HCT116 (cell line): ENCODE measurements around the gene SSR2. TPM values are rescaled to one million over a fixed set of nuclear protein-coding genes. Genes with fewer than 3 reads are reported as not detected.

Experiments
- ATAC-seq: fragments of 200-7000 bp; cut with Tn5 transposase; 2 replicates; pipeline ENCODE4 v1.9.1; 2020; ENCODE audit warnings: mild to moderate bottlenecking, moderate library complexity
- BruUV-seq: library from RNA; stranded (reverse); fragments of 400-500 nt; replicated peaks from 2 replicates; lab custom pipeline; 2021; lab: Mats Ljungman, UMichigan
- CTCF ChIA-PET: fragments of 300-600 bp; sonication (Branson Sonifier 250); formaldehyde crosslinking; loops from one replicate; lab custom pipeline; 2021; ENCODE audit warnings: antibody characterized with exemption; lab: Charles Lee
- POLR2A ChIA-PET: fragments of 300-600, 350-600 bp; sonication (Branson Sonifier 250); formaldehyde crosslinking; loops from one replicate; lab custom pipeline; 2021; ENCODE audit warnings: antibody characterized with exemption; lab: Charles Lee
- RAD21 ChIA-PET, 2 experiments: fragments of 300-600 bp; sonication (Branson Sonifier 250); formaldehyde crosslinking; loops; one replicate each; lab custom pipeline; 2023; ENCODE audit warnings: low total read pairs in 2 of 2; ENCODE audit not compliant: uncharacterized antibody in 2 of 2, unreplicated experiment in 2 of 2, low non-redundant PET in 1 of 2; lab: Charles Lee
- DNase-seq: peaks from one replicate; pipeline ENCODE4 v3.0.0-alpha.2; 2010; ENCODE audit warnings: low read depth, low spot score
- H2AFZ ChIP-seq: fragments of 200-600 bp; shearing (Covaris generic), sonication (generic); 2 replicates; pipeline ENCODE4 v1.6.1; 2017; ENCODE audit warnings: low read depth, mixed run types, mixed read lengths, antibody characterized with exemption, low read length; ENCODE audit not compliant: poor library complexity, severe bottlenecking
- H3K27ac ChIP-seq: 2 replicates; pipeline ENCODE4 v1.5.1; 2012; ENCODE audit warnings: low read depth, low read length
- H3K27me3 ChIP-seq: fragments of 200-600 bp; sonication (generic); 2 replicates; pipeline ENCODE4 v1.6.1; 2016; ENCODE audit warnings: mixed run types, low read length, mixed read lengths; ENCODE audit not compliant: insufficient read depth
- H3K36me3 ChIP-seq, 2 experiments: fragments of 200-500 bp in 1 of 2; fragments of 200-600 bp in 1 of 2; sonication (Bioruptor generic) in 1 of 2; sonication (generic) in 1 of 2; 2 replicates each; pipeline versions ENCODE4 v1.5.1 to v1.6.1; 2014 to 2016; ENCODE audit warnings: low read length in 2 of 2, inconsistent platforms in 1 of 2, mixed read lengths in 1 of 2, mixed run types in 1 of 2; ENCODE audit not compliant: insufficient read depth in 2 of 2, control insufficient read depth in 1 of 2
- H3K4me1 ChIP-seq, 2 experiments: fragments of 200-600 bp in 1 of 2; sonication (generic) in 1 of 2; 2 replicates each; pipeline versions ENCODE4 v1.5.1 to v1.6.1; 2012 to 2017; ENCODE audit warnings: low read length in 2 of 2, inconsistent platforms in 1 of 2, mild to moderate bottlenecking in 1 of 2, mixed read lengths in 1 of 2, mixed run types in 1 of 2, moderate library complexity in 1 of 2; ENCODE audit not compliant: insufficient read depth in 2 of 2, control insufficient read depth in 1 of 2
- H3K4me2 ChIP-seq: fragments of 200-600 bp; sonication (generic); 2 replicates; pipeline ENCODE4 v1.6.1; 2017; ENCODE audit warnings: mixed run types, low read length, mixed read lengths
- H3K4me3 ChIP-seq, 2 experiments: fragments of 200-600 bp in 1 of 2; sonication (generic) in 1 of 2; replicated peaks in 1 of 2; 2 replicates each; pipeline ENCODE4 v1.5.1; 2011 to 2016; ENCODE audit warnings: low read length in 2 of 2, control low read depth in 1 of 2, low read depth in 1 of 2, mild to moderate bottlenecking in 1 of 2, mixed read lengths in 1 of 2, mixed run types in 1 of 2
- H3K79me2 ChIP-seq: fragments of 200-600 bp; sonication (generic); 2 replicates; pipeline ENCODE4 v1.6.1; 2017; ENCODE audit warnings: mild to moderate bottlenecking, mixed run types, low read length, moderate library complexity, mixed read lengths; ENCODE audit not compliant: insufficient read depth
- H3K9ac ChIP-seq: fragments of 200-600 bp; sonication (generic); 2 replicates; pipeline ENCODE4 v1.6.1; 2016; ENCODE audit warnings: low read length, mixed read lengths
- H3K9me2 ChIP-seq: fragments of 200-600 bp; sonication (generic), shearing (Covaris generic); 2 replicates; pipeline ENCODE4 v1.6.1; 2017; ENCODE audit warnings: mixed run types, mild to moderate bottlenecking, moderate library complexity; ENCODE audit not compliant: insufficient read depth
- H3K9me3 ChIP-seq, 2 experiments: fragments of 200-500 bp in 1 of 2; fragments of 200-600 bp in 1 of 2; sonication (Bioruptor generic) in 1 of 2; sonication (generic) in 1 of 2; 2 replicates each; pipeline ENCODE4 v1.6.1; 2014 to 2017; ENCODE audit warnings: low read length in 2 of 2, mixed read lengths in 2 of 2, inconsistent platforms in 1 of 2, low read depth in 1 of 2, mild to moderate bottlenecking in 1 of 2, mixed run types in 1 of 2, moderate library complexity in 1 of 2; ENCODE audit not compliant: control insufficient read depth in 1 of 2, insufficient read depth in 1 of 2
- H4K20me1 ChIP-seq: fragments of 200-600 bp; sonication (generic), shearing (Covaris generic); 2 replicates; pipeline ENCODE4 v1.6.1; 2017; ENCODE audit warnings: mixed run types, mild to moderate bottlenecking, moderate library complexity; ENCODE audit not compliant: insufficient read depth
- CBX3 ChIP-seq: IDR thresholded peaks from 2 replicates; pipeline ENCODE4 v1.6.1; 2012; ENCODE audit warnings: low read depth
- CEBPB ChIP-seq: IDR thresholded peaks from 2 replicates; pipeline ENCODE4 v1.6.1; 2012; ENCODE audit warnings: low read depth
- EGR1 ChIP-seq: IDR thresholded peaks from 2 replicates; pipeline ENCODE4 v1.6.1; 2012; ENCODE audit warnings: low read depth
- ELF1 ChIP-seq: IDR thresholded peaks from 2 replicates; pipeline ENCODE4 v1.6.1; 2012; ENCODE audit warnings: low read depth, borderline replicate concordance
- EZH2 ChIP-seq: fragments of 200-600 bp; sonication (generic); IDR thresholded peaks from 2 replicates; pipeline ENCODE4 v1.6.1; 2017; ENCODE audit warnings: antibody characterized with exemption, mixed run types
- POLR2AphosphoS5 ChIP-seq: IDR thresholded peaks from 2 replicates; pipeline ENCODE4 v1.6.1; 2011; ENCODE audit warnings: mild to moderate bottlenecking, low read depth, low read length, moderate library complexity
- RAD21 ChIP-seq: IDR thresholded peaks from 2 replicates; pipeline ENCODE4 v1.6.1; 2012; ENCODE audit warnings: low read depth, mild to moderate bottlenecking
- SP1 ChIP-seq: IDR thresholded peaks from 2 replicates; pipeline ENCODE4 v1.6.1; 2012; ENCODE audit warnings: low read depth
- SRF ChIP-seq: IDR thresholded peaks from 2 replicates; pipeline ENCODE4 v1.6.1; 2012; ENCODE audit warnings: low read depth
- TCF7L2 ChIP-seq: IDR thresholded peaks from 2 replicates; pipeline ENCODE4 v1.7.0; 2011; ENCODE audit warnings: borderline replicate concordance, inconsistent platforms; ENCODE audit not compliant: insufficient read depth, insufficient read length; ENCODE audit errors: extremely low read depth
- YY1 ChIP-seq: IDR thresholded peaks from 2 replicates; pipeline ENCODE4 v1.6.1; 2011; ENCODE audit warnings: low read length, low read depth, moderate library complexity, mild to moderate bottlenecking; ENCODE audit not compliant: insufficient replicate concordance; ENCODE audit errors: extremely low read depth
- ZFX ChIP-seq: fragments of 450-650 bp; IDR thresholded peaks from 2 replicates; pipeline ENCODE4 v1.6.1; 2017
- ZNF274 ChIP-seq: fragments of 200-500 bp; sonication (Bioruptor generic); IDR thresholded peaks from 2 replicates; pipeline ENCODE4 v1.6.1; 2014; ENCODE audit warnings: mild to moderate bottlenecking, low read depth, low read length, inconsistent platforms
- intact Hi-C: fragments of 100-400 bp; cut with micrococcal nuclease; formaldehyde crosslinking; loops from 2 replicates; pipeline ENCODE4 v1.10.0; 2022
- total RNA-seq: library from RNA; stranded (reverse); gene quantifications from one replicate; pipeline ENCODE4 v1.2.1, GENCODE V29; 2021; ENCODE audit not compliant: unreplicated experiment
- TF ChIP-seq, protein P1 (sequence below), 3 experiments: fragments of 200-600 bp in 1 of 3; sonication (generic) in 1 of 3; IDR thresholded peaks in 2 of 3; conservative IDR thresholded peaks in 1 of 3; 2 replicates each; pipeline ENCODE4 v1.5.1; 2012 to 2017; ENCODE audit warnings: low read depth in 2 of 3, low read length in 2 of 3, antibody characterized with exemption in 1 of 3, borderline replicate concordance in 1 of 3, control low read depth in 1 of 3, mild to moderate bottlenecking in 1 of 3, mixed read lengths in 1 of 3, mixed run types in 1 of 3, moderate library complexity in 1 of 3; ENCODE audit not compliant: insufficient read depth in 1 of 3
- TF ChIP-seq, protein P2 (sequence below): IDR thresholded peaks from 2 replicates; pipeline ENCODE4 v1.6.1; 2012
- TF ChIP-seq, protein P3 (sequence below): IDR thresholded peaks from 2 replicates; pipeline ENCODE4 v1.6.1; 2012; ENCODE audit warnings: low read depth
- TF ChIP-seq, protein P4 (sequence below): IDR thresholded peaks from 2 replicates; pipeline ENCODE4 v1.6.1; 2011; ENCODE audit warnings: mild to moderate bottlenecking, low read length, moderate library complexity; ENCODE audit not compliant: insufficient replicate concordance; ENCODE audit errors: extremely low read depth

SSR2 gene
- total RNA-seq, 1 experiment from 2014 or later, result 153 TPM

DNA sequence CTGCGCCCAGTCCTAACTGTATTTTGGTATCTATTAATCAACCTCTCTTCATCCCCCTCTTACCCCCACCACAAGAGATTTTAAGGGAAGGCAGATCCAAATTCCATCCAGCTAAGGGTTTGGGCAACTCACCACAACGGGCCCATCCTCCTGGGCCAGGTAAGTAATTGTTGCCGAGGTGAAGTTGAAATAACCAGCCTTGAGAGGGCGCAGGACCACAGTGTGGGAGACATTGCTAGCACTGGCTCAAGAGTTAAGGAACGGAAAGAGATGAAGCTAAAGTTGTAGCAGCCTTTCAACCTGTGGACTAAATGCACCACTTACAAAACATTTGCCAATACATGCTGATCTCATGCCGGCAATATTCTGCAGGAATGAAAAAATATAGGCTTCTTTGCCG is 5.9 kb downstream of the SSR2 start (continued):
- TF ChIP-seq, protein P1, sequence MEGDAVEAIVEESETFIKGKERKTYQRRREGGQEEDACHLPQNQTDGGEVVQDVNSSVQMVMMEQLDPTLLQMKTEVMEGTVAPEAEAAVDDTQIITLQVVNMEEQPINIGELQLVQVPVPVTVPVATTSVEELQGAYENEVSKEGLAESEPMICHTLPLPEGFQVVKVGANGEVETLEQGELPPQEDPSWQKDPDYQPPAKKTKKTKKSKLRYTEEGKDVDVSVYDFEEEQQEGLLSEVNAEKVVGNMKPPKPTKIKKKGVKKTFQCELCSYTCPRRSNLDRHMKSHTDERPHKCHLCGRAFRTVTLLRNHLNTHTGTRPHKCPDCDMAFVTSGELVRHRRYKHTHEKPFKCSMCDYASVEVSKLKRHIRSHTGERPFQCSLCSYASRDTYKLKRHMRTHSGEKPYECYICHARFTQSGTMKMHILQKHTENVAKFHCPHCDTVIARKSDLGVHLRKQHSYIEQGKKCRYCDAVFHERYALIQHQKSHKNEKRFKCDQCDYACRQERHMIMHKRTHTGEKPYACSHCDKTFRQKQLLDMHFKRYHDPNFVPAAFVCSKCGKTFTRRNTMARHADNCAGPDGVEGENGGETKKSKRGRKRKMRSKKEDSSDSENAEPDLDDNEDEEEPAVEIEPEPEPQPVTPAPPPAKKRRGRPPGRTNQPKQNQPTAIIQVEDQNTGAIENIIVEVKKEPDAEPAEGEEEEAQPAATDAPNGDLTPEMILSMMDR (IDR thresholded peaks at IDR 0.05 in 2 of 3, conservative IDR thresholded peaks at IDR 0.05 in 1 of 3; ENCODE audit: borderline replicate concordance in 1 of 3, insufficient read depth in 1 of 3, low read depth in 2 of 3, low read length in 2 of 3), result no peak
- no peak for TF ChIP-seq ZFX
- TF ChIP-seq, protein P2, sequence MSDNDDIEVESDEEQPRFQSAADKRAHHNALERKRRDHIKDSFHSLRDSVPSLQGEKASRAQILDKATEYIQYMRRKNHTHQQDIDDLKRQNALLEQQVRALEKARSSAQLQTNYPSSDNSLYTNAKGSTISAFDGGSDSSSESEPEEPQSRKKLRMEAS, result no peak
- TF ChIP-seq, all 23 proteins: peak for 0

DNA sequence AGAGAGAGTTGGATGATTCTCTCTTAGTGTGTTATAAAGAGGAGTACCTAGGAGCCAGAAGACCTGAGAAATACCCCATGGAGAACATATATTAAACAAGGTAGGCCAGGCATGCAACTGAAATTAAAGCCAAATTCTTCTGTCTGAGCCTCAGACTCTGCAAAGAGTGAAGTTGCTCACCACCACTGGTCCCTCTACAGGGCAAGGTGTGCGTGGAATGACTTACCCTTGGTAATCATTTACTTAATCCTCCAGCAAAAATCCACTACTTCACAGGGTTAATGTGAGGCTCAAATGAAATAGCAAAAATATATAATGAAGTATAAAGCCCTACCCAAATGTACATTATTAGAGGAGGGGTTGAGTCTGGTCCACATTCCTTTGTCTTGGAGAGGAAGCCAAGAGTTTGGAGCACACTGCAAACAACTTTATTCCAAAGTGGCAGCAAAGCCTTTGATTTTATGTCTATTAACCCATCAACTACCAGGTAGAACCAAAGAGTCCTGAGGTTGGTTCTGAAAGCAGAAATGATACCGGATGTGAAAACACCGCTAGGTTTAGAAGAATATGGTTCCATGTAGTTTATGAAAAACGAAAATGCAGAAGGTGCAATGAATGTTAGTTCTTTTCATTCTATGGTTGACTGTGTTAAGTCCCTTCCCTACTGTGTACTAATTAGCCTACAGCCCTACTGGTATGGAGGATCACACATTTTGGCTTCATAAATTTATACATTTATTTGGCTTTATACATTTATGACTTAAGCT is 8.5 kb downstream of the SSR2 start:
- RAD21 ChIA-PET, result no interaction called here
- TF ChIP-seq, protein P3, sequence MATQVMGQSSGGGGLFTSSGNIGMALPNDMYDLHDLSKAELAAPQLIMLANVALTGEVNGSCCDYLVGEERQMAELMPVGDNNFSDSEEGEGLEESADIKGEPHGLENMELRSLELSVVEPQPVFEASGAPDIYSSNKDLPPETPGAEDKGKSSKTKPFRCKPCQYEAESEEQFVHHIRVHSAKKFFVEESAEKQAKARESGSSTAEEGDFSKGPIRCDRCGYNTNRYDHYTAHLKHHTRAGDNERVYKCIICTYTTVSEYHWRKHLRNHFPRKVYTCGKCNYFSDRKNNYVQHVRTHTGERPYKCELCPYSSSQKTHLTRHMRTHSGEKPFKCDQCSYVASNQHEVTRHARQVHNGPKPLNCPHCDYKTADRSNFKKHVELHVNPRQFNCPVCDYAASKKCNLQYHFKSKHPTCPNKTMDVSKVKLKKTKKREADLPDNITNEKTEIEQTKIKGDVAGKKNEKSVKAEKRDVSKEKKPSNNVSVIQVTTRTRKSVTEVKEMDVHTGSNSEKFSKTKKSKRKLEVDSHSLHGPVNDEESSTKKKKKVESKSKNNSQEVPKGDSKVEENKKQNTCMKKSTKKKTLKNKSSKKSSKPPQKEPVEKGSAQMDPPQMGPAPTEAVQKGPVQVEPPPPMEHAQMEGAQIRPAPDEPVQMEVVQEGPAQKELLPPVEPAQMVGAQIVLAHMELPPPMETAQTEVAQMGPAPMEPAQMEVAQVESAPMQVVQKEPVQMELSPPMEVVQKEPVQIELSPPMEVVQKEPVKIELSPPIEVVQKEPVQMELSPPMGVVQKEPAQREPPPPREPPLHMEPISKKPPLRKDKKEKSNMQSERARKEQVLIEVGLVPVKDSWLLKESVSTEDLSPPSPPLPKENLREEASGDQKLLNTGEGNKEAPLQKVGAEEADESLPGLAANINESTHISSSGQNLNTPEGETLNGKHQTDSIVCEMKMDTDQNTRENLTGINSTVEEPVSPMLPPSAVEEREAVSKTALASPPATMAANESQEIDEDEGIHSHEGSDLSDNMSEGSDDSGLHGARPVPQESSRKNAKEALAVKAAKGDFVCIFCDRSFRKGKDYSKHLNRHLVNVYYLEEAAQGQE, result no peak
- TF ChIP-seq ZNF274 (no peak), SRF (no peak), TCF7L2 (no peak), ZFX (no peak), POLR2AphosphoS5 (no peak), RAD21 (no peak), SP1 (no peak), EGR1 (no peak), EZH2 (no peak), CBX3 (no peak), ELF1 (no peak), YY1 (no peak), CEBPB (no peak)
- TF ChIP-seq, protein P4, sequence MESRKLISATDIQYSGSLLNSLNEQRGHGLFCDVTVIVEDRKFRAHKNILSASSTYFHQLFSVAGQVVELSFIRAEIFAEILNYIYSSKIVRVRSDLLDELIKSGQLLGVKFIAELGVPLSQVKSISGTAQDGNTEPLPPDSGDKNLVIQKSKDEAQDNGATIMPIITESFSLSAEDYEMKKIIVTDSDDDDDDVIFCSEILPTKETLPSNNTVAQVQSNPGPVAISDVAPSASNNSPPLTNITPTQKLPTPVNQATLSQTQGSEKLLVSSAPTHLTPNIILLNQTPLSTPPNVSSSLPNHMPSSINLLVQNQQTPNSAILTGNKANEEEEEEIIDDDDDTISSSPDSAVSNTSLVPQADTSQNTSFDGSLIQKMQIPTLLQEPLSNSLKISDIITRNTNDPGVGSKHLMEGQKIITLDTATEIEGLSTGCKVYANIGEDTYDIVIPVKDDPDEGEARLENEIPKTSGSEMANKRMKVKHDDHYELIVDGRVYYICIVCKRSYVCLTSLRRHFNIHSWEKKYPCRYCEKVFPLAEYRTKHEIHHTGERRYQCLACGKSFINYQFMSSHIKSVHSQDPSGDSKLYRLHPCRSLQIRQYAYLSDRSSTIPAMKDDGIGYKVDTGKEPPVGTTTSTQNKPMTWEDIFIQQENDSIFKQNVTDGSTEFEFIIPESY, result no peak

More for the DNA sequence above, 8.5 kb downstream of the SSR2 start:
- Histone ChIP-seq H3K9me3 (no peaks in the 10 kb centered on the region), H3K4me2 (no peak overlapping the region), H4K20me1 (no peaks in the 10 kb centered on the region), H3K79me2 (no peaks in the 10 kb centered on the region), H3K4me1 (peaks cover 0 to 5% of the 10 kb centered on the region in 2 experiments; a peak in 1 of 4 replicates), H3K9me2 (no peaks in the 10 kb centered on the region), H3K9ac (no peak overlapping the region), H3K27me3 (no peaks in the 10 kb centered on the region), H3K27ac (no peak overlapping the region), H3K36me3 (peaks cover 44 to 46% of the 10 kb centered on the region in 2 experiments), H2AFZ (no peak overlapping the region), H3K4me3 (no peak overlapping the region)
- TSS peak; percentile 6 for BruUV-seq
- ATAC-seq (no peak), DNase-seq (no peak)
- intact Hi-C loops, result no loop called here
- ChIA-PET CTCF (no interaction called here), POLR2A (no interaction called here)
